Nucleus accumbens (tissue), 56 donors: Measurements from ENCODE around the gene TMEM42.

Source experiments
- DNase-seq, 56 donors: peaks; one replicate each; lab custom pipeline; 2025; lab: John Stamatoyannopoulos, UW

Gene TMEM42

GRCh38 chr3:44870375-44871061 lies 8.8 kb downstream of the TMEM42 start:
- DNase-seq = no peak

GRCh38 chr3:44874308-44874707 lies 12.6 kb downstream of the TMEM42 start, which contains the start of gene TGM4:
Gene TGM4, plus strand, starts transcription at chr3:44874608. Its CDS starts 71 bp downstream, at chr3:44874679.
- DNase-seq = no peak

GRCh38 chr3:44875596-44875995 lies 13.9 kb downstream of the TMEM42 start:
- no peak for DNase-seq

- no peak for DNase-seq
Measured at GRCh38 chr3:44877333-44877732, 15.6 kb downstream of the TMEM42 start.

GRCh38 chr3:44880284-44880683 lies 18.6 kb downstream of the TMEM42 start:
- no peak for DNase-seq

GRCh38 chr3:44883213-44883955 lies 21.7 kb downstream of the TMEM42 start:
- no peak for DNase-seq

GRCh38 chr3:44883999-44884431 lies 22.3 kb downstream of the TMEM42 start:
- DNase-seq = peak in 6 of 56 donors; percentile 6 to 25 (median 11)

GRCh38 chr3:44885618-44886017 lies 23.9 kb downstream of the TMEM42 start:
- DNase-seq = no peak

GRCh38 chr3:44886561-44886960 lies 24.8 kb downstream of the TMEM42 start:
- DNase-seq = no peak

GRCh38 chr3:44887101-44887500 lies 25.4 kb downstream of the TMEM42 start:
- no peak for DNase-seq

- no peak for DNase-seq
Measured at GRCh38 chr3:44890258-44890657, 28.5 kb downstream of the TMEM42 start.

GRCh38 chr3:44890852-44891251 lies 29.1 kb downstream of the TMEM42 start:
- DNase-seq = no peak

- no peak for DNase-seq
Measured at GRCh38 chr3:44892689-44893088, 31.0 kb downstream of the TMEM42 start.

- no peak for DNase-seq
Measured at GRCh38 chr3:44893097-44893496, 31.4 kb downstream of the TMEM42 start.

GRCh38 chr3:44894485-44894884 lies 32.8 kb downstream of the TMEM42 start:
- DNase-seq = no peak

- DNase-seq = no peak
Measured at GRCh38 chr3:44896440-44896839, 34.7 kb downstream of the TMEM42 start.

- no peak for DNase-seq
Measured at GRCh38 chr3:44899683-44900367, 38.1 kb downstream of the TMEM42 start.

GRCh38 chr3:44902628-44903027 lies 40.9 kb downstream of the TMEM42 start:
- no peak for DNase-seq

GRCh38 chr3:44903314-44903713 lies 41.6 kb downstream of the TMEM42 start:
- DNase-seq = no peak

GRCh38 chr3:44903751-44904150 lies 42.0 kb downstream of the TMEM42 start:
- DNase-seq = no peak

GRCh38 chr3:44905446-44906157 lies 43.9 kb downstream of the TMEM42 start:
- no peak for DNase-seq
